NCI-H345 treated with DMSO at 0.1 percent for 48 hours (cell line): Measurements from ENCODE around the gene JARID2.

Experiments
- DNase-seq: peaks from one replicate; lab custom pipeline; 2025; ENCODE audit not compliant: unreplicated experiment; lab: John Stamatoyannopoulos, UW

JARID2 gene

GRCh38 chr6:15264412-15264811, 18.5 kb downstream of the JARID2 start:
- DNase-seq: no peak

- no peak for DNase-seq
Measured at GRCh38 chr6:15264902-15265761, 19.3 kb downstream of the JARID2 start.

- no peak for DNase-seq
Measured at GRCh38 chr6:15265787-15266186, 19.9 kb downstream of the JARID2 start.

GRCh38 chr6:15266423-15266996, 20.6 kb downstream of the JARID2 start:
- DNase-seq: no peak

- DNase-seq: no peak
Measured at GRCh38 chr6:15267221-15267620, 21.4 kb downstream of the JARID2 start.

GRCh38 chr6:15268137-15268908, 22.5 kb downstream of the JARID2 start:
- DNase-seq: no peak

- DNase-seq: no peak
Measured at GRCh38 chr6:15269011-15269410, 23.1 kb downstream of the JARID2 start.

GRCh38 chr6:15269619-15270018, 23.8 kb downstream of the JARID2 start:
- no peak for DNase-seq

- no peak for DNase-seq
Measured at GRCh38 chr6:15270402-15270801, 24.5 kb downstream of the JARID2 start.

GRCh38 chr6:15272562-15272961, 26.7 kb downstream of the JARID2 start:
- no peak for DNase-seq

- DNase-seq: no peak
Measured at GRCh38 chr6:15274692-15275387, 29.0 kb downstream of the JARID2 start.

- DNase-seq: no peak
Measured at GRCh38 chr6:15276036-15276985, 30.4 kb downstream of the JARID2 start.

- DNase-seq: no peak
Measured at GRCh38 chr6:15279047-15279661, 33.3 kb downstream of the JARID2 start.

- DNase-seq: no peak
Measured at GRCh38 chr6:15280028-15280427, 34.2 kb downstream of the JARID2 start.

GRCh38 chr6:15280961-15281360, 35.1 kb downstream of the JARID2 start:
- no peak for DNase-seq

- no peak for DNase-seq
Measured at GRCh38 chr6:15282334-15282733, 36.5 kb downstream of the JARID2 start.

- DNase-seq: no peak
Measured at GRCh38 chr6:15283986-15284361, 38.1 kb downstream of the JARID2 start.

GRCh38 chr6:15284743-15285142, 38.9 kb downstream of the JARID2 start:
- DNase-seq: no peak

- DNase-seq: no peak
Measured at GRCh38 chr6:15285682-15286294, 39.9 kb downstream of the JARID2 start.
